Endodermal cell (in vitro differentiated cells): ENCODE results near the gene SRD5A2. TPM values are rescaled to one million over a fixed set of nuclear protein-coding genes. Genes with fewer than 3 reads are reported as not detected.

Experiments
- DNase-seq: peaks from one replicate; pipeline ENCODE4 v3.0.0-alpha.2; 2017
- H3K27ac ChIP-seq: 2 replicates; pipeline ENCODE4 v1.5.1; 2013; ENCODE audit warnings: mild to moderate bottlenecking, low read depth, low read length, moderate library complexity
- H3K27me3 ChIP-seq: 2 replicates; pipeline ENCODE4 v1.6.1; 2013; ENCODE audit warnings: mild to moderate bottlenecking, low read length, moderate library complexity; ENCODE audit not compliant: insufficient read depth, control insufficient read depth, poor library complexity, severe bottlenecking
- H3K36me3 ChIP-seq: 2 replicates; pipeline ENCODE4 v1.7.0; 2013; ENCODE audit warnings: mild to moderate bottlenecking, low read length, moderate library complexity; ENCODE audit not compliant: control insufficient read depth, insufficient read depth
- H3K4me1 ChIP-seq: one replicate; pipeline ENCODE4 v1.7.0; 2013; ENCODE audit warnings: low read length; ENCODE audit not compliant: control insufficient read depth, insufficient read depth
- H3K4me3 ChIP-seq: 2 replicates; pipeline ENCODE4 v1.5.1; 2013; ENCODE audit warnings: mild to moderate bottlenecking, low read length, moderate library complexity
- H3K9ac ChIP-seq: 2 replicates; pipeline ENCODE4 v1.6.1; 2013; ENCODE audit warnings: mild to moderate bottlenecking, low read length, moderate library complexity; ENCODE audit not compliant: poor library complexity, severe bottlenecking; ENCODE audit errors: extremely low read depth
- H3K9me3 ChIP-seq: 2 replicates; pipeline ENCODE4 v1.6.1; 2013; ENCODE audit warnings: mild to moderate bottlenecking, low read length, moderate library complexity; ENCODE audit not compliant: control insufficient read depth
- H3K27ac Mint-ChIP-seq: 2 replicates; pipeline ENCODE4 v1.8.0; 2020; ENCODE audit warnings: mixed read lengths
- H3K27me3 Mint-ChIP-seq: 2 replicates; pipeline ENCODE4 v1.8.0; 2021; ENCODE audit warnings: mild to moderate bottlenecking, mixed read lengths; ENCODE audit not compliant: insufficient read depth
- H3K36me3 Mint-ChIP-seq: 2 replicates; pipeline ENCODE4 v1.8.0; 2020; ENCODE audit warnings: low read depth, mixed read lengths
- H3K4me1 Mint-ChIP-seq: 2 replicates; pipeline ENCODE4 v1.8.0; 2020; ENCODE audit warnings: mixed read lengths
- H3K4me3 Mint-ChIP-seq: 2 replicates; pipeline ENCODE4 v1.8.0; 2020; ENCODE audit warnings: mild to moderate bottlenecking, moderate library complexity, mixed read lengths
- H3K9me3 Mint-ChIP-seq: 2 replicates; pipeline ENCODE4 v1.8.0; 2020; ENCODE audit warnings: mild to moderate bottlenecking, mixed read lengths
- whole genome bisulfite sequencing, 2 experiments: methylation state at CpG; one replicate each; pipeline versions ENCODE4 v1.1.5 to v1.1.7; 2013; ENCODE audit warnings: missing lambda C conversion rate in 2 of 2, mixed read lengths in 1 of 2; ENCODE audit not compliant: insufficient coverage in 1 of 2, insufficient read length in 1 of 2; 5-methylcytosine and 5-hydroxymethylcytosine counted together
- total RNA-seq, 2 donors: library from RNA; stranded (reverse); fragmentation: NEBNext Ultra II Directional in 1 of 2; extraction: Animal tissue kit (Norgen Biotek cat#: 25700) in 1 of 2; gene quantifications; 2 replicates in 1 of 2; 3 replicates in 1 of 2; pipeline ENCODE4 v1.2.1, GENCODE V29; 2021
- TF ChIP-seq, protein P1 (sequence below): fragments of 200-600 bp; sonication (generic); conservative IDR thresholded peaks from 2 replicates; pipeline ENCODE4 v1.5.0; 2021; ENCODE audit warnings: antibody characterized with exemption, mild to moderate bottlenecking

The SRD5A2 gene
- total RNA-seq, 2 donors from 2014 or later, result 0.07 TPM; not detected in 1

DNA sequence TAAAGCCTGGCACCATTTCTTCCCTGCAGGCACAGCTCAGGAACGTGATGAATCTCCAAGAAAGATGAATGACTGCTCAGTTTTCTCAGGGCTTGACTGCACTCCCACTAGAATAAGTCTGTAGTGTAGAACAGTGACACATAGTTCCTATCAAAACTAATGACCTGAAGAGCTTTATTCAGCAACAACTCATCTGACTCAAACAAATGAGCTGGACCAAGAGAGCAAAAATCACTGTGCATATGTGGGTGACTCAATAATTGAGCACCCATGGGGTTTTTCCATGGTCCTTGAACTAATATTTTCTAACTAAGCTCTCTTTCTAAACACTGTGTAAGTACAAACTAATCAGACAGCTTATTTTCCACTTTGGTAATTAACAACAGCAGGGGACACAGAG, 105.0 kb downstream of the SRD5A2 start:
- H3K36me3 Mint-ChIP-seq, result no peaks in the 10 kb centered on the region
- no peaks in the 10 kb centered on the region for H3K27me3 Mint-ChIP-seq
- H3K27ac Mint-ChIP-seq, result no peak overlapping the region

DNA sequence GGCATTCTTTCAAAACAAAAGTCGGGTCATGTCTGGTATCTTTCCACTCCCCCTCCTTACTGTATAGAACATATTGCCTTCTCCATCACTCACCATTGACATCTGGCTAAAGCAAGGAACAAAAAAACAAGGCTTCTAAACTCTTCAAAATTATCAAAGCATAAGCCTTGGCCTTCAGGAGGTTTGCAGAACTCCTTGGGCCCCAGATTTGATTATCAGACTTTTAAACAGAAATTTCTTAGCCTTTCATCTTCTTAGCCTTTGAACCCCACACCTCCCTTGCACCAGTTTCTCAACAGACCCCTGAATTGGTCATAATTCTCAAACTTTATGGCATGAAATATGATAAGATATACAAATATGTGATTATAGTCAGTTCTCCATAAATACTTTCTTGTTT, 106.4 kb downstream of the SRD5A2 start:
- TF ChIP-seq, protein P1, sequence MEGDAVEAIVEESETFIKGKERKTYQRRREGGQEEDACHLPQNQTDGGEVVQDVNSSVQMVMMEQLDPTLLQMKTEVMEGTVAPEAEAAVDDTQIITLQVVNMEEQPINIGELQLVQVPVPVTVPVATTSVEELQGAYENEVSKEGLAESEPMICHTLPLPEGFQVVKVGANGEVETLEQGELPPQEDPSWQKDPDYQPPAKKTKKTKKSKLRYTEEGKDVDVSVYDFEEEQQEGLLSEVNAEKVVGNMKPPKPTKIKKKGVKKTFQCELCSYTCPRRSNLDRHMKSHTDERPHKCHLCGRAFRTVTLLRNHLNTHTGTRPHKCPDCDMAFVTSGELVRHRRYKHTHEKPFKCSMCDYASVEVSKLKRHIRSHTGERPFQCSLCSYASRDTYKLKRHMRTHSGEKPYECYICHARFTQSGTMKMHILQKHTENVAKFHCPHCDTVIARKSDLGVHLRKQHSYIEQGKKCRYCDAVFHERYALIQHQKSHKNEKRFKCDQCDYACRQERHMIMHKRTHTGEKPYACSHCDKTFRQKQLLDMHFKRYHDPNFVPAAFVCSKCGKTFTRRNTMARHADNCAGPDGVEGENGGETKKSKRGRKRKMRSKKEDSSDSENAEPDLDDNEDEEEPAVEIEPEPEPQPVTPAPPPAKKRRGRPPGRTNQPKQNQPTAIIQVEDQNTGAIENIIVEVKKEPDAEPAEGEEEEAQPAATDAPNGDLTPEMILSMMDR, result no peak
- Mint-ChIP-seq H3K4me3 (no peak overlapping the region), H3K4me1 (no peaks in the 10 kb centered on the region), H3K27ac (no peak overlapping the region), H3K9me3 (no peaks in the 10 kb centered on the region), H3K36me3 (no peaks in the 10 kb centered on the region), H3K27me3 (no peaks in the 10 kb centered on the region)
- no peak overlapping the region for H3K4me3 ChIP-seq
- H3K27ac ChIP-seq, result no peak overlapping the region
- whole genome bisulfite sequencing, 2 experiments, result 80% methylated on average over 1 of the region's 1 CpG
- no peak for DNase-seq
- no peaks in the 10 kb centered on the region for H3K36me3 ChIP-seq
- no peaks in the 10 kb centered on the region for H3K9me3 ChIP-seq
- H3K9ac ChIP-seq, result no peak overlapping the region
- H3K27me3 ChIP-seq, result no peaks in the 10 kb centered on the region
- H3K4me1 ChIP-seq, result no peaks in the 10 kb centered on the region

More for the DNA sequence above, 105.0 kb downstream of the SRD5A2 start:
- Histone ChIP-seq H3K9ac (no peak overlapping the region), H3K27me3 (no peaks in the 10 kb centered on the region), H3K9me3 (no peaks in the 10 kb centered on the region), H3K27ac (no peak overlapping the region), H3K4me1 (no peaks in the 10 kb centered on the region), H3K36me3 (no peaks in the 10 kb centered on the region), H3K4me3 (no peak overlapping the region)
- TF ChIP-seq, protein P1, result no peak
- DNase-seq, result no peak
- Mint-ChIP-seq H3K4me3 (no peak overlapping the region), H3K4me1 (no peaks in the 10 kb centered on the region), H3K9me3 (no peaks in the 10 kb centered on the region)
- whole genome bisulfite sequencing, 2 experiments, result 66% methylated on average over 1 of the region's 1 CpG; no CpG with 5 or more reads in 1 of the 2 experiments

Other genes starting within 250 kb of the SRD5A2 start
- gene XDH, start 166.2 kb downstream of the SRD5A2 start, total RNA-seq, result 1 to 10 TPM; 1.9 to 4.0 TPM